GM23248 (cell line): ENCODE data around the gene PHKG2. TPM values are rescaled to one million over a fixed set of nuclear protein-coding genes. Genes with fewer than 3 reads are reported as not detected.

Experiments used
- DNase-seq: peaks from one replicate; pipeline ENCODE4 v3.0.0-alpha.2; 2015
- H2AFZ ChIP-seq: fragments of 200-600 bp; sonication (generic); 2 replicates; pipeline ENCODE4 v1.6.1; 2016; ENCODE audit warnings: antibody characterized with exemption
- H3F3A ChIP-seq: fragments of 200-600 bp; sonication (generic); 2 replicates; pipeline ENCODE4 v1.6.1; 2016; ENCODE audit warnings: mild to moderate bottlenecking, antibody characterized with exemption, mixed run types; ENCODE audit not compliant: insufficient read depth
- H3K27ac ChIP-seq: fragments of 200-600 bp; sonication (generic); 2 replicates; pipeline ENCODE4 v1.5.1; 2016; ENCODE audit warnings: mild to moderate bottlenecking
- H3K27me3 ChIP-seq: fragments of 200-600 bp; sonication (generic); replicated peaks from 2 replicates; pipeline ENCODE4 v1.6.1; 2016; ENCODE audit warnings: mild to moderate bottlenecking; ENCODE audit not compliant: insufficient read depth
- H3K36me3 ChIP-seq: fragments of 200-600 bp; sonication (generic); 2 replicates; pipeline ENCODE4 v1.6.1; 2016; ENCODE audit warnings: low read depth, mild to moderate bottlenecking
- H3K4me1 ChIP-seq: fragments of 200-600 bp; sonication (generic); 2 replicates; pipeline ENCODE4 v1.6.1; 2016; ENCODE audit warnings: mild to moderate bottlenecking; ENCODE audit not compliant: insufficient read depth
- H3K4me2 ChIP-seq: fragments of 200-600 bp; sonication (generic); one replicate; pipeline ENCODE4 v1.6.1; 2016; ENCODE audit warnings: mild to moderate bottlenecking; ENCODE audit not compliant: unreplicated experiment
- H3K4me3 ChIP-seq: fragments of 200-600 bp; sonication (generic); 2 replicates; pipeline ENCODE4 v1.5.1; 2016; ENCODE audit warnings: mild to moderate bottlenecking
- H3K79me2 ChIP-seq: fragments of 200-600 bp; sonication (generic); 2 replicates; pipeline ENCODE4 v1.6.1; 2016; ENCODE audit warnings: mild to moderate bottlenecking; ENCODE audit not compliant: insufficient read depth
- H3K9ac ChIP-seq: fragments of 200-600 bp; sonication (generic); 2 replicates; pipeline ENCODE4 v1.6.1; 2016; ENCODE audit warnings: mild to moderate bottlenecking
- H3K9me2 ChIP-seq: fragments of 200-600 bp; sonication (generic); 2 replicates; pipeline ENCODE4 v1.6.1; 2016; ENCODE audit warnings: mixed run types, mild to moderate bottlenecking, moderate library complexity; ENCODE audit not compliant: insufficient read depth
- H3K9me3 ChIP-seq: fragments of 200-600 bp; sonication (generic); one replicate; pipeline ENCODE4 v1.6.1; 2017; ENCODE audit warnings: low read depth
- H4K20me1 ChIP-seq: fragments of 200-600 bp; sonication (generic); 2 replicates; pipeline ENCODE4 v1.6.0; 2016; ENCODE audit not compliant: insufficient read depth
- EZH2 ChIP-seq: fragments of 200-600 bp; sonication (generic); IDR thresholded peaks from 2 replicates; pipeline ENCODE4 v1.6.1; 2018; ENCODE audit warnings: antibody characterized with exemption, mild to moderate bottlenecking; ENCODE audit not compliant: insufficient read depth, poor library complexity, severe bottlenecking
- EZH2phosphoT487 ChIP-seq: fragments of 200-600 bp; sonication (generic); IDR thresholded peaks from 2 replicates; pipeline ENCODE4 v1.6.1; 2018; ENCODE audit warnings: antibody characterized with exemption, moderate library complexity, mild to moderate bottlenecking, low read depth; ENCODE audit not compliant: insufficient read depth
- WGBS, 2 experiments: methylation state at CpG; one replicate each; pipeline ENCODE4 v1.1.6; 2015 to 2017; ENCODE audit warnings: low lambda C conversion rate in 2 of 2, low coverage in 1 of 2; ENCODE audit errors: missing lambda C conversion rate in 2 of 2; 5-methylcytosine and 5-hydroxymethylcytosine counted together
- in situ Hi-C: fragments of 300-500 bp; cut with MboI; formaldehyde crosslinking; loops from 2 replicates; pipeline ENCODE4 v1.15.0; 2020
- polyA plus RNA-seq: library from polyadenylated mRNA; unstranded; fragments of >200 nt; fragmentation: Nextera tagmentation; extraction: Ambion mirVana; gene quantifications from 2 replicates; pipeline ENCODE4 v1.2.1, GENCODE V29; 2016
- total RNA-seq: library from RNA; depleted of rRNA; stranded (reverse); fragments of >200 nt; shearing (Covaris generic); gene quantifications from 2 replicates; pipeline ENCODE4 v1.2.3, GENCODE V29; 2014

The PHKG2 gene
- total and polyA plus RNA-seq, 2 experiments from 2014 or later, result 12.5 to 17.0 TPM

- 20 to 23% methylated on average over 28 to 30 of the region's 36 CpGs for WGBS, 2 experiments
- Histone ChIP-seq H2AFZ (no peak overlapping the region), H3K9me2 (no peaks in the 10 kb centered on the region), H3K79me2 (peaks cover 19% of the 10 kb centered on the region), H3F3A (peaks cover 28% of the 10 kb centered on the region), H4K20me1 (no peaks in the 10 kb centered on the region), H3K9me3 (no peaks in the 10 kb centered on the region), H3K27me3 (no peaks in the 10 kb centered on the region), H3K9ac (peak overlapping the region; percentile 72), H3K4me3 (peak overlapping the region; percentile 72), H3K27ac (no peak overlapping the region), H3K36me3 (peaks cover 9% of the 10 kb centered on the region; the same call in 1 of the 2 replicates), H3K4me1 (peaks cover 10% of the 10 kb centered on the region), H3K4me2 (peak overlapping the region; percentile 24)
- TF ChIP-seq EZH2phosphoT487 (no peak), EZH2 (no peak)
- in situ Hi-C loops, result no loop called here
- peak; percentile 74 for DNase-seq
Observed at GRCh38 chr16:30748634-30749445, 615 bp downstream of the PHKG2 start.

GRCh38 chr16:30750201-30750600, 2.0 kb downstream of the PHKG2 start:
- Histone ChIP-seq H3K4me1 (peaks cover 10% of the 10 kb centered on the region), H2AFZ (no peak overlapping the region), H3K4me3 (no peak overlapping the region), H3K4me2 (no peak overlapping the region), H3K9ac (no peak overlapping the region), H4K20me1 (no peaks in the 10 kb centered on the region), H3K9me3 (no peaks in the 10 kb centered on the region), H3K36me3 (peaks cover under 1% of the 10 kb centered on the region; the same call in 1 of the 2 replicates), H3F3A (peaks cover 19% of the 10 kb centered on the region), H3K9me2 (no peaks in the 10 kb centered on the region), H3K27ac (no peak overlapping the region), H3K27me3 (no peaks in the 10 kb centered on the region), H3K79me2 (peaks cover 19% of the 10 kb centered on the region)
- in situ Hi-C loops, result no loop called here
- TF ChIP-seq EZH2 (no peak), EZH2phosphoT487 (no peak)
- DNase-seq, result no peak
- 77 to 90% methylated on average over 4 of the region's 4 CpGs for WGBS, 2 experiments

GRCh38 chr16:30750876-30751465, 2.7 kb downstream of the PHKG2 start:
- Histone ChIP-seq H3F3A (peaks cover 14% of the 10 kb centered on the region), H3K27ac (no peak overlapping the region), H3K9me2 (no peaks in the 10 kb centered on the region), H3K4me3 (no peak overlapping the region), H2AFZ (no peak overlapping the region), H4K20me1 (no peaks in the 10 kb centered on the region), H3K4me2 (no peak overlapping the region), H3K9ac (no peak overlapping the region), H3K9me3 (no peaks in the 10 kb centered on the region), H3K36me3 (no peaks in the 10 kb centered on the region), H3K79me2 (peaks cover 19% of the 10 kb centered on the region), H3K27me3 (no peaks in the 10 kb centered on the region), H3K4me1 (peaks cover 10% of the 10 kb centered on the region)
- TF ChIP-seq EZH2 (no peak), EZH2phosphoT487 (no peak)
- 95 to 97% methylated on average over 20 of the region's 20 CpGs for WGBS, 2 experiments
- in situ Hi-C loops, result no loop called here
- no peak for DNase-seq

- H3K4me1 ChIP-seq, result no peaks in the 10 kb centered on the region
- no peaks in the 10 kb centered on the region for H3K27me3 ChIP-seq
- in situ Hi-C loops, result no loop called here
- H3K4me3 ChIP-seq, result no peak overlapping the region
- TF ChIP-seq EZH2phosphoT487 (no peak), EZH2 (no peak)
- no peak for DNase-seq
- H3K79me2 ChIP-seq, result peaks cover 19% of the 10 kb centered on the region
- H3K9me3 ChIP-seq, result no peaks in the 10 kb centered on the region
- no peak overlapping the region for H3K9ac ChIP-seq
- WGBS, 2 experiments, result 78 to 80% methylated on average over 4 of the region's 4 CpGs
- H3K27ac ChIP-seq, result no peak overlapping the region
- H3K9me2 ChIP-seq, result no peaks in the 10 kb centered on the region
- no peaks in the 10 kb centered on the region for H4K20me1 ChIP-seq
- no peak overlapping the region for H3K4me2 ChIP-seq
- no peaks in the 10 kb centered on the region for H3F3A ChIP-seq
- H2AFZ ChIP-seq, result no peak overlapping the region
- H3K36me3 ChIP-seq, result no peaks in the 10 kb centered on the region
Observed at GRCh38 chr16:30753596-30753995, 5.4 kb downstream of the PHKG2 start.
